ENCODE measurements around the gene DHRS13.
A peak's percentile ranks its signal among the peaks of the same experiment; 100 is the strongest.

DHRS13 gene

GRCh38 chr17:28873839-28874238 lies 29.0 kb downstream of the DHRS13 start:
- Mint-ChIP-seq H3K27me3 (ENCODE audit: low read depth) (peaks cover 3% of the 10 kb centered on the region), H3K27ac (no peak overlapping the region)

DNA sequence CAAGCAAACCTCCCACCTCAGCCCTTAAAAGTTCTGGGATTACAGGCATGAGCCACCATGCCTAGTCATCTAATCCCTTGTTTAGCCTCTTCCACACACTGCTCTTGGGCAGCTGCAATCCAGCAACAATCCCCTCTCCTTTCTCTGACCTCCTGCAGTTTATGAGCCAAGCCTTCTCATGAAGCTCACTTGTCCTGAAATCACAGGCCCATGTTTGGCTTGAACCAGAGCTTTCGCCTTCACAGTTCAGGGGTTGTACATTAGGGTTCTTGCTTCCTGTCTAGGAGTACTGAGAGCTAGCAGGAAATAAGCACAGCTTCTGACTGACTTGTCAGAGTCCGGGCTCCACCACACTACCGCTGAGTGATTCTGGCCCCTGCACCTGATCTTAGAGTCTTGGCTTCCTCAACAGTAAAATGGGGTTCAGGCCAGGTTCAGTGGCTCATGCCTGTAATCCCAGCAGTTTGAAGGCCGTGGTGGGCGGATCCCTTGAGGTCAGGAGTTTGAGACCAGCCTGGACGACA lies 31.8 kb downstream of the DHRS13 start:
- Mint-ChIP-seq H3K27me3 (ENCODE audit: low read depth) (peaks cover 3% of the 10 kb centered on the region), H3K9me3 (no peaks in the 10 kb centered on the region), H3K4me3 (no peak overlapping the region), H3K27ac (peak overlapping the region in 1 of 3 experiments; percentile 7), H3K4me1 (no peaks in the 10 kb centered on the region), H3K36me3 (ENCODE audit: low read depth) (no peaks in the 10 kb centered on the region)
- TF ChIP-seq CTCF (IDR thresholded peaks at IDR 0.05; ENCODE audit: unreplicated experiment in 3 of 3): no peak

More at GRCh38 chr17:28873839-28874238, 29.0 kb downstream of the DHRS13 start:
- H3K36me3 Mint-ChIP-seq (ENCODE audit: low read depth): peaks cover 10% of the 10 kb centered on the region
- TF ChIP-seq CTCF (IDR thresholded peaks at IDR 0.05; ENCODE audit: unreplicated experiment in 3 of 3): no peak
- H3K4me3 Mint-ChIP-seq: no peak overlapping the region
- H3K9me3 Mint-ChIP-seq: no peaks in the 10 kb centered on the region
- no peaks in the 10 kb centered on the region for H3K4me1 Mint-ChIP-seq

GRCh38 chr17:28867276-28867675 lies 35.6 kb downstream of the DHRS13 start:
- Mint-ChIP-seq H3K27me3 (ENCODE audit: low read depth) (peaks cover 7% of the 10 kb centered on the region), H3K36me3 (ENCODE audit: low read depth) (no peaks in the 10 kb centered on the region), H3K4me3 (no peak overlapping the region), H3K4me1 (no peaks in the 10 kb centered on the region), H3K27ac (no peak overlapping the region), H3K9me3 (no peaks in the 10 kb centered on the region)
- no peak for TF ChIP-seq CTCF (IDR thresholded peaks at IDR 0.05; ENCODE audit: unreplicated experiment in 3 of 3)

DNA sequence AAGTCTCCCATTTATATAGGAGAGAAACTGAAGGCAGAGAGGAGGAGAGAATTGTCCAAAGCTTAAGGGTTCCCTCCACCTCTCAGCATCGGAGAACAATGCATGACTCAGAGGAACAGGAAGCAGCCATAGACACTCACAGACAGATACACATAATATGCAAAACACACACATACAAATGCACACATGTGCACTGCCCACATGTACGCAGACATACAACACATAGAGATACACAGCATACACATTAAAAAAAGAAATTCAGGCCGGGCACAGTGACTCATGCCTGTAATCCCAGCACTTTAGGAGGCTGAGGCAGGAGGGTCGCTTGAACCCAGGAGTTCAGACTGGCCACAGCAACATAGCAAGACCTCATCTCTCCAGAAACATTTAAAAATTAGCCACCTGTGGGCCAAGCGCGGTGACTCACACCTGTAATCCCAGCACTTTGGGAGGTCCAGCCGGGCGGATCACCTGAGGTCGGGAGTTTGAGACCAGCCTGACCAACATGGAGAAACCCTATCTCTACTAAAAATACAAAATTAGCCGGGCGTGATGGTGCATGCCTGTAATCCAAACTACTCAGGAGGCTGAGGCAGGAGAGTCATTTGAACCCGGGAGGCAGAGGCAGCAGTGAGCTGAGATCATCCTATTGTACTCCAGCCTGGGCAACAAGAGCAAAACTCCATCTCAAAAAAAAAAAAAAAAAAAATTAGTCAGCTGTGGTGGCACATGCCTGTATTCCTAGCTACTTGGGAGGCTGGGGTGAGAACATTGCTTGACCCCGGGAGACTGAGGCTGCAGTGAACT lies 36.7 kb downstream of the DHRS13 start:
- H3K36me3 Mint-ChIP-seq (ENCODE audit: low read depth): peaks cover 4% of the 10 kb centered on the region
- peaks cover 7% of the 10 kb centered on the region for H3K27me3 Mint-ChIP-seq (ENCODE audit: low read depth)
- TF ChIP-seq CTCF (IDR thresholded peaks at IDR 0.05; ENCODE audit: unreplicated experiment in 3 of 3): no peak
- H3K4me3 Mint-ChIP-seq: no peak overlapping the region
- H3K9me3 Mint-ChIP-seq: no peaks in the 10 kb centered on the region
- no peaks in the 10 kb centered on the region for H3K4me1 Mint-ChIP-seq
- H3K27ac Mint-ChIP-seq: no peak overlapping the region

- no peaks in the 10 kb centered on the region for H3K4me1 Mint-ChIP-seq
- H3K9me3 Mint-ChIP-seq: no peaks in the 10 kb centered on the region
- peaks cover 7% of the 10 kb centered on the region for H3K27me3 Mint-ChIP-seq (ENCODE audit: low read depth)
- no peak for TF ChIP-seq CTCF (IDR thresholded peaks at IDR 0.05; ENCODE audit: unreplicated experiment in 3 of 3)
- H3K36me3 Mint-ChIP-seq (ENCODE audit: low read depth): peaks cover 8% of the 10 kb centered on the region
- H3K4me3 Mint-ChIP-seq: no peak overlapping the region
- H3K27ac Mint-ChIP-seq: no peak overlapping the region
Measured at GRCh38 chr17:28864991-28865849, 37.7 kb downstream of the DHRS13 start.
